Astrocyte (in vitro differentiated cells and primary cell): Measurements from ENCODE around the gene CXorf65. TPM values are rescaled to one million over a fixed set of nuclear protein-coding genes. Genes with fewer than 3 reads are reported as not detected.
A peak's percentile ranks its signal among the peaks of the same experiment; 100 is the strongest.

Experiments
- DNase-seq: peaks from one replicate; pipeline ENCODE4 v3.0.0-alpha.2; 2010; ENCODE audit warnings: low read depth
- FAIRE-seq: peaks from 2 replicates; lab custom pipeline; 2011; peaks lifted over from hg19 to GRCh38; lab: Jason Lieb, UNC
- H2AFZ ChIP-seq: 2 replicates; pipeline ENCODE4 v1.6.0; 2012; ENCODE audit warnings: low read depth, low read length, inconsistent platforms
- H3K27ac ChIP-seq: 2 replicates; pipeline ENCODE4 v1.5.1; 2011; ENCODE audit warnings: low read depth, low read length, inconsistent platforms
- H3K27me3 ChIP-seq: 2 replicates; pipeline ENCODE4 v1.6.0; 2011; ENCODE audit warnings: low read length, inconsistent platforms; ENCODE audit not compliant: insufficient read depth
- H3K36me3 ChIP-seq: 2 replicates; pipeline ENCODE4 v1.5.1; 2011; ENCODE audit warnings: low read length, inconsistent platforms; ENCODE audit not compliant: insufficient read depth
- H3K4me1 ChIP-seq: 2 replicates; pipeline ENCODE4 v1.5.1; 2011; ENCODE audit warnings: low read length, inconsistent platforms; ENCODE audit not compliant: insufficient read depth
- H3K4me2 ChIP-seq: 2 replicates; pipeline ENCODE4 v1.6.0; 2012; ENCODE audit warnings: low read length, inconsistent platforms
- H3K4me3 ChIP-seq: 2 replicates; pipeline ENCODE4 v1.5.1; 2011; ENCODE audit warnings: low read depth, mild to moderate bottlenecking, low read length, inconsistent platforms; ENCODE audit not compliant: insufficient read depth
- H3K79me2 ChIP-seq: 2 replicates; pipeline ENCODE4 v1.6.0; 2012; ENCODE audit warnings: mild to moderate bottlenecking, low read length, inconsistent platforms; ENCODE audit not compliant: insufficient read depth
- H3K9ac ChIP-seq: 2 replicates; pipeline ENCODE4 v1.6.0; 2012; ENCODE audit warnings: mild to moderate bottlenecking, low read length, inconsistent platforms
- H3K9me3 ChIP-seq: 2 replicates; pipeline ENCODE4 v1.5.1; 2012; ENCODE audit warnings: low read depth, mild to moderate bottlenecking, low read length, inconsistent platforms; ENCODE audit not compliant: insufficient read depth
- H4K20me1 ChIP-seq: 2 replicates; pipeline ENCODE4 v1.6.0; 2012; ENCODE audit warnings: low read length, inconsistent platforms; ENCODE audit not compliant: insufficient read depth
- H3K27ac Mint-ChIP-seq: one replicate; pipeline ENCODE4 v1.8.0; 2021; ENCODE audit warnings: mild to moderate bottlenecking, mixed read lengths; ENCODE audit not compliant: unreplicated experiment
- H3K27me3 Mint-ChIP-seq: one replicate; pipeline ENCODE4 v1.8.0; 2021; ENCODE audit warnings: low read depth, mixed read lengths; ENCODE audit not compliant: unreplicated experiment
- H3K36me3 Mint-ChIP-seq: one replicate; pipeline ENCODE4 v1.8.0; 2021; ENCODE audit warnings: low read depth, mixed read lengths; ENCODE audit not compliant: unreplicated experiment
- H3K4me1 Mint-ChIP-seq: one replicate; pipeline ENCODE4 v1.8.0; 2021; ENCODE audit warnings: low read depth, mixed read lengths; ENCODE audit not compliant: unreplicated experiment
- H3K4me3 Mint-ChIP-seq: one replicate; pipeline ENCODE4 v1.8.0; 2021; ENCODE audit warnings: mild to moderate bottlenecking, moderate library complexity, mixed read lengths; ENCODE audit not compliant: unreplicated experiment
- H3K9me3 Mint-ChIP-seq: one replicate; pipeline ENCODE4 v1.8.0; 2021; ENCODE audit warnings: mild to moderate bottlenecking, mixed read lengths; ENCODE audit not compliant: unreplicated experiment
- EZH2 ChIP-seq: IDR thresholded peaks from 2 replicates; pipeline ENCODE4 v1.6.1; 2012; ENCODE audit warnings: mild to moderate bottlenecking, low read length, inconsistent platforms; ENCODE audit not compliant: insufficient read depth
- total RNA-seq: library from RNA; stranded (reverse); gene quantifications from 2 replicates; pipeline ENCODE4 v1.2.1, GENCODE V29; 2021
- TF ChIP-seq, protein P1 (sequence below): IDR thresholded peaks from 2 replicates; pipeline ENCODE4 v1.5.1; 2011; ENCODE audit warnings: low read depth, mild to moderate bottlenecking, inconsistent platforms, low read length, moderate library complexity; ENCODE audit not compliant: insufficient read depth

CXorf65 gene
- total RNA-seq, 1 donor from 2014 or later: not detected

DNA sequence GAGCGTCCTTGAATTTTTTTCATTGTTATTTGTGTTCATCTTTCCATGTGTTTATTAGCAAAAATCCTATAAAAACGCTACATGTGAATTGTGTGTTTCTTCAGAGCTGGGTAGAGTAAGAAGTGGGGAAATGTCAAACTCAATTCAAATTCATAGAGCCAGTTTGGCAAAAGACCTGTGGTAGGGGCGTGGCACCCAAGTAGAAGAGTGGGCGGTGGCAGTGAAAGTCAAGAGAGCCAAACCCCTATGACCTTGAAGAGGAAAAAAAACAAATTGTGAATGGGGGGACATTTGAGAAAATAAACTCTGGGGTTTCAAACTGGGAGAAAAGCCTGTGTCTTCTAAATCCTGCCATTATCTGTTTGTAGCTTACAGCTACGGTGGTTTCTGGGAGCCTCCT, 15.3 kb downstream of the CXorf65 start:
- FAIRE-seq (peak; percentile 50), DNase-seq (no peak)
- H3K27ac ChIP-seq: no peak overlapping the region
- Mint-ChIP-seq H3K9me3 (no peaks in the 10 kb centered on the region), H3K4me1 (peaks cover 3% of the 10 kb centered on the region), H3K27ac (no peak overlapping the region), H3K36me3 (no peaks in the 10 kb centered on the region), H3K27me3 (no peaks in the 10 kb centered on the region), H3K4me3 (no peak overlapping the region)
- H3K9me3 ChIP-seq: no peaks in the 10 kb centered on the region
- no peak overlapping the region for H2AFZ ChIP-seq
- no peaks in the 10 kb centered on the region for H4K20me1 ChIP-seq
- H3K4me1 ChIP-seq: peaks cover 3% of the 10 kb centered on the region
- no peak overlapping the region for H3K9ac ChIP-seq
- H3K4me3 ChIP-seq: no peak overlapping the region
- no peaks in the 10 kb centered on the region for H3K27me3 ChIP-seq
- no peak overlapping the region for H3K4me2 ChIP-seq
- no peaks in the 10 kb centered on the region for H3K36me3 ChIP-seq
- no peak for TF ChIP-seq EZH2
- TF ChIP-seq, protein P1, sequence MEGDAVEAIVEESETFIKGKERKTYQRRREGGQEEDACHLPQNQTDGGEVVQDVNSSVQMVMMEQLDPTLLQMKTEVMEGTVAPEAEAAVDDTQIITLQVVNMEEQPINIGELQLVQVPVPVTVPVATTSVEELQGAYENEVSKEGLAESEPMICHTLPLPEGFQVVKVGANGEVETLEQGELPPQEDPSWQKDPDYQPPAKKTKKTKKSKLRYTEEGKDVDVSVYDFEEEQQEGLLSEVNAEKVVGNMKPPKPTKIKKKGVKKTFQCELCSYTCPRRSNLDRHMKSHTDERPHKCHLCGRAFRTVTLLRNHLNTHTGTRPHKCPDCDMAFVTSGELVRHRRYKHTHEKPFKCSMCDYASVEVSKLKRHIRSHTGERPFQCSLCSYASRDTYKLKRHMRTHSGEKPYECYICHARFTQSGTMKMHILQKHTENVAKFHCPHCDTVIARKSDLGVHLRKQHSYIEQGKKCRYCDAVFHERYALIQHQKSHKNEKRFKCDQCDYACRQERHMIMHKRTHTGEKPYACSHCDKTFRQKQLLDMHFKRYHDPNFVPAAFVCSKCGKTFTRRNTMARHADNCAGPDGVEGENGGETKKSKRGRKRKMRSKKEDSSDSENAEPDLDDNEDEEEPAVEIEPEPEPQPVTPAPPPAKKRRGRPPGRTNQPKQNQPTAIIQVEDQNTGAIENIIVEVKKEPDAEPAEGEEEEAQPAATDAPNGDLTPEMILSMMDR: no peak
- no peaks in the 10 kb centered on the region for H3K79me2 ChIP-seq

DNA sequence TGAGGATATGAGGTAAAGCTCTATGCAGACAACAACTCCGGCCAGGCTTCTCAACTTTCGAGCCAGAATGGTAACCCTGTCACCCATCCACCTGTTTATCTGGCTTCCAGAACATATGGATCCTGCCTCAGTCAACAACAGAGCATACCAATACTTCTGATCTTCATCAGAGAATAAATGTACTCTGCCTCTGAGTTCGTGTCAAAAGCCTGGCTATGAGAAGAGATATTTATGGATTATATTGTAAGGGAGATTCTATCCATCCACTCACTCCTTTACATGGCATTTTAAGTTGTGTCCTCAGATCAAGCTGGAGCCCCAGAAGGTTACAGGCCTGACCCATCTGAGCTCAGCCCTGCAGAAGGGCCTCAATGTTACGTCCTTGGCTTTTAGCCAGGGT, 20.6 kb downstream of the CXorf65 start:
- Histone ChIP-seq H2AFZ (no peak overlapping the region), H3K27me3 (no peaks in the 10 kb centered on the region), H3K9ac (no peak overlapping the region), H3K4me2 (no peak overlapping the region), H4K20me1 (no peaks in the 10 kb centered on the region), H3K36me3 (no peaks in the 10 kb centered on the region), H3K4me3 (no peak overlapping the region), H3K79me2 (no peaks in the 10 kb centered on the region), H3K27ac (no peak overlapping the region), H3K4me1 (no peaks in the 10 kb centered on the region), H3K9me3 (no peaks in the 10 kb centered on the region)
- Mint-ChIP-seq H3K4me3 (no peak overlapping the region), H3K4me1 (peaks cover 4% of the 10 kb centered on the region), H3K9me3 (no peaks in the 10 kb centered on the region), H3K27ac (no peak overlapping the region), H3K27me3 (no peaks in the 10 kb centered on the region), H3K36me3 (no peaks in the 10 kb centered on the region)
- no peak for TF ChIP-seq EZH2
- TF ChIP-seq, protein P1: no peak
- DNase-seq (no peak), FAIRE-seq (no peak)

DNA sequence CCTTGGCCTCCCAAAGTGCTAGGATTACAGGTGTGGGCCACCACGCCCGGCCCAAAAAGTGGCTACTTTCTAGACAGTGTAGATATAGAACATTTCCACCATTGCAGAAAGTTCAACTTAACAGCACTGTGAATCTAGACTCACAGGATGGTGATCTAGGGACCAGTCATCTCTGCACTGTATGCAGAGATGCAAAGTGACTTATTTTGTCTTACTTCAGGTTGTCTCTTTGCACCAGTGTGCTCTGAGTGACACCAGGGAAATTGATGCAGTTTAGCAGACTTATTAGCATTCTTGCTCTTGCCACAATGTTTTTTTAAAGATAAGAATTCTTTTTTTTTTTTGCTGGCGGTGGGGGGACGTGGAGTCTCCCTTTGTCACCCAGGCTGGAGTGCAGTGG, 23.7 kb downstream of the CXorf65 start:
- no peaks in the 10 kb centered on the region for H3K36me3 Mint-ChIP-seq

More for the DNA sequence above, 23.7 kb downstream of the CXorf65 start:
- H3K27ac ChIP-seq: no peak overlapping the region
- H3K27me3 ChIP-seq: peaks cover 2% of the 10 kb centered on the region
- H3K4me2 ChIP-seq: no peak overlapping the region
- peaks cover 4% of the 10 kb centered on the region for H3K4me1 Mint-ChIP-seq
- no peak overlapping the region for H2AFZ ChIP-seq
- FAIRE-seq (no peak), DNase-seq (no peak)
- H3K4me3 ChIP-seq: no peak overlapping the region
- H4K20me1 ChIP-seq: no peaks in the 10 kb centered on the region
- H3K36me3 ChIP-seq: no peaks in the 10 kb centered on the region
- H3K9me3 Mint-ChIP-seq: no peaks in the 10 kb centered on the region
- no peak overlapping the region for H3K27ac Mint-ChIP-seq
- H3K4me1 ChIP-seq: no peaks in the 10 kb centered on the region
- H3K27me3 Mint-ChIP-seq: no peaks in the 10 kb centered on the region
- no peak overlapping the region for H3K4me3 Mint-ChIP-seq
- no peaks in the 10 kb centered on the region for H3K79me2 ChIP-seq
- TF ChIP-seq EZH2: no peak
- TF ChIP-seq, protein P1: no peak
- no peak overlapping the region for H3K9ac ChIP-seq
- no peaks in the 10 kb centered on the region for H3K9me3 ChIP-seq
